ENCODE measurements around the gene CHID1. TPM values are rescaled to one million over a fixed set of nuclear protein-coding genes. Genes with fewer than 3 reads are reported as not detected.

The CHID1 gene
- total RNA-seq, 4 donors from 2014 or later = 36.0 to 55.3 (median 46.4) TPM

- Histone ChIP-seq H3K9me3 (peaks cover 0 to 13% (median 0%) of the 10 kb centered on the region in 3 donors), H3K4me3 (no peak overlapping the region), H3K36me3 (peaks cover 0 to 44% of the 10 kb centered on the region in 2 donors), H3K27ac (no peak overlapping the region), H3K27me3 (no peaks in the 10 kb centered on the region), H3K4me1 (peaks cover 0 to 52% (median 2%) of the 10 kb centered on the region in 3 donors)
- ATAC-seq = no peak
- TF ChIP-seq EP300 (IDR thresholded peaks at IDR 0.05) (no peak), CTCF (IDR thresholded peaks at IDR 0.05) (no peak), POLR2A (IDR thresholded peaks at IDR 0.05) (no peak), POLR2AphosphoS5 (IDR thresholded peaks at IDR 0.05) (no peak)
- WGBS, 2 donors (ENCODE audit: low coverage in 1 of 2) = 92 to 94% methylated on average over 3 to 9 of the region's 9 CpGs
These were observed 40.9 kb upstream of the CHID1 start for GRCh38 chr11:951507-951906.

- H3K27me3 ChIP-seq = no peaks in the 10 kb centered on the region
- ATAC-seq = no peak
These were observed 37.1 kb upstream of the CHID1 start for GRCh38 chr11:947744-948143.

GRCh38 chr11:945986-946385, 35.4 kb upstream of the CHID1 start:
- H3K27ac ChIP-seq = no peak overlapping the region
- peaks cover 0 to 13% (median 0%) of the 10 kb centered on the region in 3 donors for H3K9me3 ChIP-seq
- no peak for TF ChIP-seq POLR2A (IDR thresholded peaks at IDR 0.05)
- no peak for TF ChIP-seq EP300 (IDR thresholded peaks at IDR 0.05)
- TF ChIP-seq CTCF (IDR thresholded peaks at IDR 0.05) = no peak
- TF ChIP-seq POLR2AphosphoS5 (IDR thresholded peaks at IDR 0.05) = no peak
- 64 to 74% methylated on average over 5 to 8 of the region's 9 CpGs for WGBS, 2 donors (ENCODE audit: low coverage in 1 of 2)
- no peak overlapping the region for H3K4me3 ChIP-seq
- peaks cover 0 to 59% of the 10 kb centered on the region in 2 donors for H3K36me3 ChIP-seq
- no peak for ATAC-seq
- H3K27me3 ChIP-seq = no peaks in the 10 kb centered on the region
- H3K4me1 ChIP-seq = peaks cover 0 to 42% (median 0%) of the 10 kb centered on the region in 3 donors

More at GRCh38 chr11:947744-948143, 37.1 kb upstream of the CHID1 start:
- peaks cover 0 to 40% (median 0%) of the 10 kb centered on the region in 3 donors for H3K4me1 ChIP-seq
- no peak for TF ChIP-seq CTCF (IDR thresholded peaks at IDR 0.05)
- TF ChIP-seq POLR2A (IDR thresholded peaks at IDR 0.05) = no peak
- TF ChIP-seq EP300 (IDR thresholded peaks at IDR 0.05) = no peak
- TF ChIP-seq POLR2AphosphoS5 (IDR thresholded peaks at IDR 0.05) = no peak
- peaks cover 0 to 13% (median 0%) of the 10 kb centered on the region in 3 donors for H3K9me3 ChIP-seq
- no peak overlapping the region for H3K27ac ChIP-seq
- H3K4me3 ChIP-seq = no peak overlapping the region
- WGBS, 2 donors (ENCODE audit: low coverage in 1 of 2) = 90 to 93% methylated on average over 2 to 3 of the region's 4 CpGs
- peaks cover 0 to 59% of the 10 kb centered on the region in 2 donors for H3K36me3 ChIP-seq

- peaks cover 0 to 52% (median 0%) of the 10 kb centered on the region in 3 donors for H3K4me1 ChIP-seq
These were observed 34.3 kb upstream of the CHID1 start for GRCh38 chr11:944711-945470.

More at GRCh38 chr11:944711-945470, 34.3 kb upstream of the CHID1 start:
- WGBS, 2 donors (ENCODE audit: low coverage in 1 of 2) = 54 to 78% methylated on average over 7 to 10 of the region's 13 CpGs
- H3K4me3 ChIP-seq = no peak overlapping the region
- no peak for ATAC-seq
- peaks cover 0 to 12% (median 0%) of the 10 kb centered on the region in 3 donors for H3K9me3 ChIP-seq
- H3K36me3 ChIP-seq = peaks cover 0 to 54% of the 10 kb centered on the region in 2 donors
- no peaks in the 10 kb centered on the region for H3K27me3 ChIP-seq
- TF ChIP-seq CTCF (IDR thresholded peaks at IDR 0.05) (no peak), EP300 (IDR thresholded peaks at IDR 0.05) (no peak), POLR2AphosphoS5 (IDR thresholded peaks at IDR 0.05) (no peak)
- no peak overlapping the region for H3K27ac ChIP-seq
